LNCAP (cell line): ENCODE measurements around the gene C11orf54.

Source experiments
- CTCF ChIP-seq: fragments of 450-650 bp; IDR thresholded peaks from 2 replicates; pipeline ENCODE4 v1.5.1; 2017; ENCODE audit warnings: mild to moderate bottlenecking

The C11orf54 gene

DNA sequence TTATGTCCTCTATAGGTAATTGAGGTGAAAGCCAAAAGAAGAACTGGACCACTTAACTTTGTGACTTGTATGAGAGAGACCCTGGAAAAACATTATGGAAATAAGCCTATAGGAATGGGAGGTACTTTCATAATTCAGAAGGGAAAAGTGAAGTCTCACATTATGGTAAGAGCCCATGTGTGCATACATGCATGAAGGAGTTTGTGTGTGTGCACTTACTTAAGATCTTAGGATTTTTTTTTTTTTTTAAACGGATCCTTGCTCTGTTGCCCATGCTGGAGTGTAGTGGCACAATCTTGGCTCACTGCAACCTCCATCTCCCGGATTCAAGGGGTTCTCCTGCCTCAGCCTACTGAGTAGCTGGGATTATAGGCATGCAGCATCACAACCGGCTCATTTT is 15.8 kb downstream of the C11orf54 start:
- no peak for TF ChIP-seq CTCF

DNA sequence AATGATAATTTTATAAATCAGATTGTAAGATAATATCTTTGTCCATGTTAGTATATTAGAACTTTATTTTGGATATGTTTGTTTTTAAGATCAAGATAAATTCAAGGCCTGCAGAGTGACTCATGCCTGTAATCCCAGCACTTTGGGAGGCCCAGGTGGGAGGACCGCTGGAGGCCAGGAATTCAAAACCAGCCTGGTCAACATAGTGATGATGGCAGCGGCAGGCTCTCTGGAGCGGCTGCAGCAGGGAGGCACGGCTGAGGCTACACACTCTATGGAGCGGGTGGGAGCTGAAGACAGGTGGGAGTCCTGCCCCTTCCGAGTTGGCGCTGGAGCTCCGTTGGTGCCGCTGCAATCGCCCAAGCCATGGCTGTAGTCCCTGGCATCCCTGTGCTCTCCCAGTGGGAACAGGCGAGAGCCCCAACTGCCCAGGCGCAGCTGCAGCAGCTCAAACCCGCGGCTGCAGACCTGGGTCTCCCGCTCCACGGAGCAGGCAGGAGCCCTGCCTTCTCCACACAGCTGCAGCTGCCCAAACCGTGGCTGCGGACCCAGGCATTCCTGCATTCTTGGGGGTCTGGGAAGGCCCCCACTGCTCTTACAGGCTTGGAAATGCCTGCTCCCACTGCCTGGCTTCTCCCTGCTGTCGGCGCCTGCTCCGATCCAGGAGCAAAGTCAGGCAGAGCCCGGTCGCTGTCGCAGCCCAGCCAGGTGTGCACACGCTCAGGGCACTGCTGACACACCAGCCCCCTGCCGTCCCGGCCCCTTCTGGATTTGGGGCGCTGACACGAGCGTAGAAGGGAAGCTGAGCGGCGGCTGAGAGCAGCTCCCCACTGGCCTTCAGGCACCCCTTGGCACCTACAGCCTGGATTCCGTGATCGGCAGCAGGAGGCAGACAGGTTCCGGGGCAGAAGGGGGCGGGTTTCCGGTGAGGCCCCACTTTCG is 16.7 kb downstream of the C11orf54 start:
- TF ChIP-seq CTCF: no peak

- TF ChIP-seq CTCF: no peak
Observed at GRCh38 chr11:93761910-93762309, 20.4 kb downstream of the C11orf54 start.

GRCh38 chr11:93765551-93765950 is 24.1 kb downstream of the C11orf54 start:
- no peak for TF ChIP-seq CTCF

DNA sequence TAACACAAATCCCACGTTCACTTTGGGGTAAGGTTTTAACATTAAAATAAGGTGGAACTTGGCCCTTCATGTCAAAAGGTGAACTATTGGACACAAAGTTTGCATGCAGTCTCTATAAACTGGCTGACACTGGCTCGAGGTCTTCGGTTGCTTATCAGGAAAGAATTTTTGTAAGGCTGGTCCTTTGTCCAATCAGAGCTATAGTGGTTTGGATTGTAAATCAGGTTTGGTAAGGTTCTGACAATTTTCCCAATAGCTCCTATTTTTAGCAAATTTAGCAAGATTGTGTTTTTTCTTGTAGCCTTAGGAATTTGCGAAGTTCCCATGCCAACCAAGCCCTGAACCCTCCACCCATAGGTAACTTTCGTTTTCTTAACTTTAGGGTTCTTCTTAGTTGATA is 25.0 kb downstream of the C11orf54 start:
- TF ChIP-seq CTCF: no peak

- no peak for TF ChIP-seq CTCF
Observed at GRCh38 chr11:93767018-93767417, 25.5 kb downstream of the C11orf54 start.

DNA sequence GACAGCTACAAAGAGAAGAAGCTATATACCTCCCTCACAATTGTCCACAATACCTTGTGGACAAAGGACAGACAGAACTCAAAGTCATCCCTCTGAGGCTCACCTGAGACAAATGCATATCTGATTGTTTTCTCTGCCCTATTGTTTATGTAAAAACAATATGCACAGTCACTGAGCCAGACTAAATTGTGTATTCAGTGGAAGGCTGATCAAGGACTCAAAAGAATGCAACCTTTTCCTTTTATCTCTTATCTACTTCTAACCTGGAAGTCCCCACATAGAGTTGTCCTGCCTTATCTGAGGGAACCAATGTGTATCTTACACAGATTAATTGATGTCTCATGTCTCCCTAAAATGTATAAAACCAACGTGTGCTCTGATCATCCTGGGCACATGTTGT is 28.7 kb downstream of the C11orf54 start:
- no peak for TF ChIP-seq CTCF
